Fibroblast of pulmonary artery (primary cell): ENCODE measurements around the gene PCDHGB3.

ENCODE experiments used
- DNase-seq: peaks from one replicate; pipeline ENCODE4 v3.0.0-alpha.2; 2010; ENCODE audit warnings: low read depth
- H3K4me3 ChIP-seq: replicated peaks from 2 replicates; pipeline ENCODE4 v1.5.1; 2011; ENCODE audit warnings: low read depth, mild to moderate bottlenecking, control low read depth, low read length, moderate library complexity
- TF ChIP-seq, protein P1 (sequence below): IDR thresholded peaks from 2 replicates; pipeline ENCODE4 v1.5.1; 2011; ENCODE audit warnings: mild to moderate bottlenecking, control low read depth, low read length, inconsistent platforms; ENCODE audit errors: missing control alignments

PCDHGB3 gene

DNA sequence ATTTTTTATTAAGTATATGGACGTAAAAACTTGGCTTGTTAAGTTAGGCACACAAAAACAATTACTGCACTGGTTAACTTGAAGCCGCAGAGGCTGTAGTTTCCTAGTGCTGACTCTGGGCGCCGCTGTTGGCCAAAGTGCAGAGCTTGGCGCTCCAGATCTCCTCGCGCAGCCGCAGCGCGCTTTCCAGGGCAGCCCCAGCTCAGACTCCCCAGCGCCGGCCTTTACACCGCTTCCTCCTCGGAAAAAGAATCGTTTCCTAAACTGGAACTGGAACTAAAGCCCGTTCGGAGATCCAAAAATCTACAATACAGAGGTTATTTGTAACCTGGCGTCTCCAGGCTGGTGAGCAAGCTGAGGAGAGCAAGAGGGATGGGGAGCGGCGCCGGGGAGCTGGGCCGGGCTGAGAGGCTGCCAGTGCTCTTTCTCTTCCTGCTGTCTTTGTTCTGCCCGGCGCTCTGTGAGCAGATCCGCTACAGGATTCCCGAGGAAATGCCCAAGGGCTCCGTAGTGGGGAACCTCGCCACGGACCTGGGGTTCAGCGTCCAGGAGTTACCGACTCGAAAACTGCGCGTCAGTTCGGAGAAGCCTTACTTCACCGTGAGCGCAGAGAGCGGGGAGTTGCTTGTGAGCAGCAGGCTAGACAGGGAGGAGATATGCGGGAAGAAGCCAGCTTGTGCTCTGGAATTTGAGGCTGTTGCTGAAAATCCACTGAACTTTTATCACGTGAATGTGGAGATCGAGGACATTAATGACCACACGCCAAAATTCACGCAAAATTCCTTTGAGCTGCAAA lies 27.9 kb downstream of the PCDHGB3 start, which contains the start of gene PCDHGB5:
TSS of gene PCDHGB5 (plus strand) at position 192 of the 796 bp plus-strand sequence. CDS start at position 373, 181 bp downstream.
- DNase-seq, result peak; percentile 78
- peak within 1 kb of the TSS; percentile 50 for H3K4me3 ChIP-seq
- TF ChIP-seq, protein P1, sequence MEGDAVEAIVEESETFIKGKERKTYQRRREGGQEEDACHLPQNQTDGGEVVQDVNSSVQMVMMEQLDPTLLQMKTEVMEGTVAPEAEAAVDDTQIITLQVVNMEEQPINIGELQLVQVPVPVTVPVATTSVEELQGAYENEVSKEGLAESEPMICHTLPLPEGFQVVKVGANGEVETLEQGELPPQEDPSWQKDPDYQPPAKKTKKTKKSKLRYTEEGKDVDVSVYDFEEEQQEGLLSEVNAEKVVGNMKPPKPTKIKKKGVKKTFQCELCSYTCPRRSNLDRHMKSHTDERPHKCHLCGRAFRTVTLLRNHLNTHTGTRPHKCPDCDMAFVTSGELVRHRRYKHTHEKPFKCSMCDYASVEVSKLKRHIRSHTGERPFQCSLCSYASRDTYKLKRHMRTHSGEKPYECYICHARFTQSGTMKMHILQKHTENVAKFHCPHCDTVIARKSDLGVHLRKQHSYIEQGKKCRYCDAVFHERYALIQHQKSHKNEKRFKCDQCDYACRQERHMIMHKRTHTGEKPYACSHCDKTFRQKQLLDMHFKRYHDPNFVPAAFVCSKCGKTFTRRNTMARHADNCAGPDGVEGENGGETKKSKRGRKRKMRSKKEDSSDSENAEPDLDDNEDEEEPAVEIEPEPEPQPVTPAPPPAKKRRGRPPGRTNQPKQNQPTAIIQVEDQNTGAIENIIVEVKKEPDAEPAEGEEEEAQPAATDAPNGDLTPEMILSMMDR, result peak; percentile 64

DNA sequence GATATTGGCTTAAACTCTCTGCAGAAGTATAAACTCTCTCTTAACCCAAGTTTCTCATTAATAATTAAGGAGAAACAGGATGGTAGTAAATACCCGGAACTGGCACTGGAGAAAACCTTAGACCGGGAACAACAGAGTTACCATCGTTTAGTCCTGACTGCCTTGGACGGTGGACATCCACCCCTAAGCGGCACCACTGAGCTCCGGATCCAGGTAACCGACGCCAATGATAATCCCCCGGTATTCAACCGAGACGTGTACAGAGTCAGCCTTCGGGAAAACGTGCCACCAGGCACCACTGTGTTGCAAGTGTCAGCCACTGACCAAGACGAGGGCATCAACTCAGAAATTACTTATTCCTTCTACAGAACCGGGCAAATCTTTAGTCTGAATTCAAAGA lies 28.6 kb downstream of the PCDHGB3 start:
- DNase-seq, result no peak
- TF ChIP-seq, protein P1, result no peak
- H3K4me3 ChIP-seq, result peak overlapping the region; percentile 28

DNA sequence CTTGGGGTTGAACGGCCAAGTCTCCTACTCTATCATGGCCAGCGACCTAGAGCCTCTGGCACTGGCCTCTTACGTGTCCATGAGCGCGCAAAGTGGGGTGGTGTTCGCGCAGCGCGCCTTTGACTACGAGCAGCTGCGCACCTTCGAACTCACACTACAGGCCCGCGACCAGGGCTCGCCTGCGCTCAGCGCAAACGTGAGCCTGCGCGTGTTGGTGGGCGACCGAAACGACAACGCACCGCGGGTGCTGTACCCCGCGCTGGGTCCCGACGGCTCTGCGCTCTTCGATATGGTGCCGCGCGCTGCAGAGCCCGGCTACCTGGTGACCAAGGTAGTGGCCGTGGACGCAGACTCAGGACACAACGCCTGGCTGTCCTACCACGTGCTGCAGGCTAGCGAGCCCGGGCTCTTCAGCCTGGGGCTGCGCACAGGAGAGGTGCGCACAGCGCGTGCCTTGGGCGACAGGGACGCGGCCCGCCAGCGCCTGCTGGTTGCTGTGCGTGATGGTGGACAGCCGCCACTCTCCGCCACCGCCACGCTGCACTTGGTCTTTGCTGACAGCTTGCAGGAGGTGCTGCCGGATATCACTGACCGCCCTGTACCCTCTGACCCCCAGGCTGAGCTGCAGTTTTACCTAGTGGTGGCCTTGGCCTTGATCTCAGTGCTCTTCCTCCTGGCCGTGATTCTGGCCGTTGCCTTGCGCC lies 29.7 kb downstream of the PCDHGB3 start:
- no peak for DNase-seq
- TF ChIP-seq, protein P1, result no peak
- peak overlapping the region; percentile 12 for H3K4me3 ChIP-seq

DNA sequence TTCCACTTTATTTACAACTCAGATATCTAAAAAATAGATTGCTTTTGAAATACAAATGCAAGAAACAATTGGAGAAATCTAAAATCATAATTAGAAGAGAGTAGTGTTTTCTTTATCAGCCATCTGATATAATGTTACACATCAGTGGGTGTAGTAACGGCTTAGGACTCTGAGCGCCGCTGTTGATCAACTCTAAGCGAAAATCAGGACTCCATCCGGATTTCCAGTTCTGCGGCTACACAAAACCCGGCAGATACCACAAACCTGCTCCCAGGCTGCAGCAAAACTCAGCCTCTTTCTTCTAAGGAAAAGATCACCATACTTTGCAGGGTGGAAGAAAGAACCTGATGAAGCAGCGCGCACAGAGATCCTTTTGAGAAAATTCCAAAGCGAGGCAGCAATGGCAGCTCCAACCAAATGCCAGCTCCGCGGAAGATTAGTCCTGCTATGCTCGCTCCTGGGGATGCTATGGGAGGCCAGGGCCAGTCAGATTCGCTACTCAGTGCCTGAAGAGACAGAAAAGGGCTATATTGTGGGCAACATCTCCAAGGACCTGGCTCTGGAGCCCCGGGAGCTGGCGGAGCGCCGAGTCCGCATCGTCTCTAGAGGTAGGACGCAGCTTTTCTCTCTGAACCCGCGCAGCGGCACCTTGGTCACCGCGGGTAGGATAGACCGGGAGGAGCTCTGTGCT lies 32.7 kb downstream of the PCDHGB3 start, which contains the start of gene PCDHGA9:
TSS of gene PCDHGA9 (plus strand) at position 226 of the 691 bp plus-strand sequence. CDS start at position 401, 175 bp downstream.
- TF ChIP-seq, protein P1, result peak; percentile 38
- DNase-seq, result peak; percentile 56
- peak within 1 kb of the TSS; percentile 42 for H3K4me3 ChIP-seq

DNA sequence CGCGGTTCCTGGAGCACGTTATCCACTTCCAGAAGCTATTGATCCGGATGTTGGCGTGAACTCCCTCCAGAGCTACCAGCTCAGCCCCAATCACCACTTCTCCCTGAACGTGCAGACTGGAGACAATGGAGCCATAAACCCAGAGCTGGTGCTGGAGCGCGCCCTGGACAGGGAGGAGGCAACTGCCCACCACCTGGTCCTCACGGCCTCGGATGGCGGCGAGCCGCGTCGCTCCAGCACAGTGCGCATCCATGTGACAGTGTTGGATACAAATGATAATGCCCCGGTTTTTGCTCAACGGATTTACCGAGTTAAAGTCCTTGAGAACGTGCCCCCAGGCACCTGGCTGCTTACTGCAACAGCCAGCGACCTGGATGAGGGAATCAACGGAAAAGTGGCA lies 33.3 kb downstream of the PCDHGB3 start:
- no peak for DNase-seq
- no peak overlapping the region for H3K4me3 ChIP-seq
- TF ChIP-seq, protein P1, result no peak

DNA sequence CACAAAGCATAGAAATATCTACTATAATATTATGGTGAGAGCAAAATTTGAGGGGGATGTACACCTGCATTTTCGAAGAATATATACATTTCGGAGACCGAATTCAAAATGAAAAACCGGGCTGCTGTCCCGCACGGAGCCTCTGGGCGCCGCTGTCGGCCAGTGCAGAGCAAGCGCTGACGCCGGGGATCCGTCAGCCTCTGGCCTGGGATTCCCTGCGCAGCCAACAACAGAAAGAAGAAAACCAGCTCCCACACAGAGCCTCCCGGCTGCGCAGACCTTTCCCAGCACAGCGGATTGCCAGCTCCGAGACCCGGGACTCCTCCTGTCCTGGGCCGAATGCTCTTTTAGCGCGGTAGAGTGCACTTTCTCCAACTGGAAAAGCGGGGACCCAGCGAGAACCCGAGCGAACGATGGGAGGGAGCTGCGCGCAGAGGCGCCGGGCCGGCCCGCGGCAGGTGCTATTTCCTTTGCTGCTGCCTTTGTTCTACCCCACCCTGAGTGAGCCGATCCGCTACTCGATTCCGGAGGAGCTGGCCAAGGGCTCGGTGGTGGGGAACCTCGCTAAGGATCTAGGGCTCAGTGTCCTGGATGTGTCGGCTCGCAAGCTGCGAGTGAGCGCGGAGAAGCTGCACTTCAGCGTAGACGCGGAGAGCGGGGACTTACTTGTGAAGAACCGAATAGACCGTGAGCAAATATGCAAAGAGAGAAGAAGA lies 37.9 kb downstream of the PCDHGB3 start, which contains the start of gene PCDHGB6:
TSS of gene PCDHGB6 (plus strand) at position 232 of the 716 bp plus-strand sequence. CDS start at position 414, 182 bp downstream.
- H3K4me3 ChIP-seq, result peak within 1 kb of the TSS; percentile 38
- TF ChIP-seq, protein P1, result peak; percentile 56
- DNase-seq, result peak; percentile 67
